H1 (cell line): Measurements from ENCODE around the gene TRIM28. TPM values are rescaled to one million over a fixed set of nuclear protein-coding genes. Genes with fewer than 3 reads are reported as not detected.

Experiments
- RBBP5 ChIP-seq: IDR thresholded peaks from 2 replicates; pipeline ENCODE4 v1.7.1; 2012; ENCODE audit warnings: low read depth, mild to moderate bottlenecking, inconsistent platforms, low read length, moderate library complexity, borderline replicate concordance
- TAF7 ChIP-seq: optimal IDR thresholded peaks from 2 replicates; pipeline ENCODE3; 2011; ENCODE audit warnings: low read depth, mild to moderate bottlenecking, inconsistent platforms, low read length, moderate library complexity, borderline replicate concordance
- polyA plus RNA-seq, 7 experiments: library from polyadenylated mRNA; depleted of rRNA in 3 of 7; stranded (reverse) in 5 of 7; unstranded in 2 of 7; fragments of >200 nt in 5 of 7; fragments of 200-250 nt in 2 of 7; gene quantifications; 1 replicate in 5 of 7; 2 replicates in 1 of 7; 4 replicates in 1 of 7; pipeline versions ENCODE4 v1.2.1 to v1.2.3, GENCODE V29; 2011 to 2013; ENCODE audit warnings: missing spikeins in 2 of 7, mixed read lengths in 2 of 7
- total RNA-seq: library from RNA; stranded (reverse); fragmentation: NEBNext Ultra II Directional; extraction: Animal tissue kit (Norgen Biotek cat#: 25700); gene quantifications from 2 replicates; pipeline ENCODE4 v1.2.1, GENCODE V29; 2021

Gene TRIM28
- total and polyA plus RNA-seq, 2 of the 8 experiments (the other 6 are each of a cell fraction or from before 2014, with no cell fraction given): 1,433 to 1,442 TPM

DNA sequence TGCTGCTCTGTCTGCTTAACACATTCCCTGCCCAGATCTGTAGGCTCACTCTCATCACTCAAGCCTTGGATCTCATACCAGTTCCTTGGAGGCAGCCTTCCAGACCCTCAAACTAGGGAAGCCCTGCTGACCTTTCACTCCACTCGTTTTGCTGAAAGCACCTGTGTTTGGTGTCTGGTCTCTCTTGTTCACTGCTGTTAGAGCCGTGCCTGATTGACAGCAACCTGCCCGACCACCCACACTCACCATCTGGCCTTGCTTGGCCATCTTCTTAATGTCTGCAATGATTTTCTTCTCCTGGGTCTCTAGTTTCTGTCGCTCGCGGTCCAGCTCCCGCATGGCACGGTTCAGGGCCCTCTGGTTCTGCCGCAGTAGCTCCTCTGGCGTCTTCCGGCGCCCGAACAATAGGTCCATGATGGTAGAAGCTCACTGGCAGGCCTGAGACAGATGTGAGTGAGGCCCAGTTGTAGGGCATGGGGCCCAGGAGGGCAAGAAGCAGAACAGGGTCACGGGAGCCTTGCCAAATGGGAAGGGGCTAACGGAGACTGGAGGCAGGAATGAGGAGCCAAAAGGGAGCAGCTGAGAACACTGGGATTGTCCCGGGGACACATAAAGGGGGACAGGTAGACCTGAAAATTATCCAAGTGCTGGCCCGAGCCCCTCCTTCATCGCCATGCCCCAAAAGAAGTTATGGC is 10.1 kb downstream of the TRIM28 start (continued):
- TF ChIP-seq TAF7 (no peak), RBBP5 (no peak)
